Activated CD4-positive, alpha-beta T cell treated with anti-CD3 and anti-CD28 coated beads for 36 hours (primary cell): ENCODE measurements around the gene LDB3. TPM values are rescaled to one million over a fixed set of nuclear protein-coding genes. Genes with fewer than 3 reads are reported as not detected.

Source experiments
- ATAC-seq: fragments of 200-7000 bp; cut with Tn5 transposase; one replicate; pipeline ENCODE4 v1.10.0; 2021; ENCODE audit warnings: mild to moderate bottlenecking, moderate library complexity
- CTCF ChIA-PET: fragments of 350-600 bp; sonication (Branson Sonifier 250); formaldehyde crosslinking; loops from one replicate; lab custom pipeline; 2021; ENCODE audit warnings: antibody characterized with exemption; lab: Charles Lee
- POLR2A ChIA-PET: fragments of 350-600 bp; sonication (Branson Sonifier 250); formaldehyde crosslinking; loops from one replicate; lab custom pipeline; 2021; ENCODE audit warnings: antibody characterized with exemption, inconsistent platforms; lab: Charles Lee
- DNase-seq: peaks from one replicate; pipeline ENCODE4 v3.0.0-alpha.2; 2020
- H3K27ac Mint-ChIP-seq: one replicate; pipeline ENCODE4 v1.8.0; 2021; ENCODE audit warnings: mixed read lengths
- H3K27me3 Mint-ChIP-seq: one replicate; pipeline ENCODE4 v1.8.0; 2021; ENCODE audit warnings: mixed read lengths
- H3K36me3 Mint-ChIP-seq: one replicate; pipeline ENCODE4 v1.8.0; 2021; ENCODE audit warnings: low read depth, mixed read lengths
- H3K4me1 Mint-ChIP-seq: one replicate; pipeline ENCODE4 v1.8.0; 2021; ENCODE audit warnings: mixed read lengths
- H3K4me3 Mint-ChIP-seq: one replicate; pipeline ENCODE4 v1.8.0; 2021; ENCODE audit warnings: mild to moderate bottlenecking, moderate library complexity, mixed read lengths
- H3K9me3 Mint-ChIP-seq: one replicate; pipeline ENCODE4 v1.8.0; 2021; ENCODE audit warnings: low read depth, mixed read lengths
- intact Hi-C, 2 experiments: fragments of 100-400 bp; cut with DNase I in 1 of 2; cut with micrococcal nuclease in 1 of 2; formaldehyde crosslinking; loops; one replicate each; pipeline versions ENCODE4 v1.14.2 to v1.15.1; 2022 to 2024; cut with DNase I, micrococcal nuclease
- total RNA-seq, 2 experiments: library from RNA; stranded (reverse); gene quantifications; one replicate each; pipeline ENCODE4 v1.2.3, GENCODE V29; 2021

LDB3 gene
- total RNA-seq, 2 experiments from 2014 or later = 0.05 to 0.09 TPM

- Mint-ChIP-seq H3K4me3 (no peak overlapping the region), H3K9me3 (no peaks in the 10 kb centered on the region), H3K36me3 (no peaks in the 10 kb centered on the region), H3K4me1 (no peaks in the 10 kb centered on the region), H3K27me3 (no peaks in the 10 kb centered on the region), H3K27ac (no peak overlapping the region)
- DNase-seq (no peak), ATAC-seq (no peak)
- POLR2A ChIA-PET = no interaction called here
- intact Hi-C loops = no loop called here
- CTCF ChIA-PET = interaction anchor here (0.9 kb wide), 1 partner anchor 14 kb away, joined by 3 read pairs; no protein-coding TSS in a partner anchor
Observed at GRCh38 chr10:86681047-86681446, 12.7 kb downstream of the LDB3 start.

- Mint-ChIP-seq H3K4me3 (no peak overlapping the region), H3K9me3 (no peaks in the 10 kb centered on the region), H3K27me3 (no peaks in the 10 kb centered on the region), H3K36me3 (no peaks in the 10 kb centered on the region), H3K4me1 (no peaks in the 10 kb centered on the region), H3K27ac (no peak overlapping the region)
- no peak for ATAC-seq
- no peak for DNase-seq
- ChIA-PET POLR2A (no interaction called here), CTCF (interaction anchor here (1.0 to 1.6 kb wide), 2 partner anchors 12 to 217 kb away, joined by 3 to 5 read pairs; no protein-coding TSS in a partner anchor)
- intact Hi-C loops = no loop called here
Observed at GRCh38 chr10:86681722-86682386, 13.5 kb downstream of the LDB3 start.

- POLR2A ChIA-PET = no interaction called here
- intact Hi-C loops = no loop called here
- Mint-ChIP-seq H3K27me3 (no peaks in the 10 kb centered on the region), H3K27ac (no peak overlapping the region), H3K36me3 (no peaks in the 10 kb centered on the region), H3K4me3 (no peak overlapping the region), H3K9me3 (no peaks in the 10 kb centered on the region), H3K4me1 (no peaks in the 10 kb centered on the region)
- ATAC-seq (no peak), DNase-seq (no peak)
- CTCF ChIA-PET = interaction anchor here (1.0 to 1.6 kb wide), 3 partner anchors 11 to 216 kb away, joined by 3 to 5 read pairs (median 3); no protein-coding TSS in a partner anchor
Observed at GRCh38 chr10:86682675-86683074, 14.4 kb downstream of the LDB3 start.

- no peaks in the 10 kb centered on the region for H3K27me3 Mint-ChIP-seq
- ChIA-PET CTCF (interaction anchor here (0.8 to 1.0 kb wide), 3 partner anchors 10 to 206 kb away, joined by 3 read pairs; no protein-coding TSS in a partner anchor), POLR2A (no interaction called here)
- H3K36me3 Mint-ChIP-seq = no peaks in the 10 kb centered on the region
- H3K27ac Mint-ChIP-seq = no peak overlapping the region
- intact Hi-C loops = no loop called here
- no peaks in the 10 kb centered on the region for H3K9me3 Mint-ChIP-seq
- ATAC-seq (no peak), DNase-seq (peak; percentile 14)
- no peak overlapping the region for H3K4me3 Mint-ChIP-seq
- no peaks in the 10 kb centered on the region for H3K4me1 Mint-ChIP-seq
Observed at GRCh38 chr10:86684331-86685097, 16.2 kb downstream of the LDB3 start.

- DNase-seq (no peak), ATAC-seq (no peak)
- POLR2A ChIA-PET = no interaction called here
- H3K36me3 Mint-ChIP-seq = no peaks in the 10 kb centered on the region
- H3K27ac Mint-ChIP-seq = no peak overlapping the region
- H3K9me3 Mint-ChIP-seq = no peaks in the 10 kb centered on the region
- H3K27me3 Mint-ChIP-seq = no peaks in the 10 kb centered on the region
- H3K4me1 Mint-ChIP-seq = no peaks in the 10 kb centered on the region
- CTCF ChIA-PET = interaction anchor here (0.7 to 1.0 kb wide), 2 partner anchors 206 to 243 kb away, joined by 3 read pairs; no protein-coding TSS in a partner anchor
- no peak overlapping the region for H3K4me3 Mint-ChIP-seq
- intact Hi-C loops = no loop called here
Observed at GRCh38 chr10:86685416-86685815, 17.1 kb downstream of the LDB3 start.

GRCh38 chr10:86685893-86686632 lies 17.8 kb downstream of the LDB3 start:
- no peak for DNase-seq
- Mint-ChIP-seq H3K4me1 (no peaks in the 10 kb centered on the region), H3K27me3 (no peaks in the 10 kb centered on the region), H3K4me3 (no peak overlapping the region), H3K27ac (no peak overlapping the region), H3K36me3 (no peaks in the 10 kb centered on the region), H3K9me3 (no peaks in the 10 kb centered on the region)
- ChIA-PET POLR2A (no interaction called here), CTCF (interaction anchor here (0.5 to 0.7 kb wide), 2 partner anchors 94 to 244 kb away, joined by 3 to 4 read pairs; no protein-coding TSS in a partner anchor)
- no peak for ATAC-seq
- intact Hi-C loops = no loop called here

GRCh38 chr10:86686972-86687371 lies 18.7 kb downstream of the LDB3 start:
- DNase-seq (no peak), ATAC-seq (no peak)
- ChIA-PET POLR2A (no interaction called here), CTCF (interaction anchor here (0.7 to 1.3 kb wide), 2 partner anchors 26 to 58 kb away, joined by 3 read pairs; no protein-coding TSS in a partner anchor)
- Mint-ChIP-seq H3K27me3 (no peaks in the 10 kb centered on the region), H3K4me1 (no peaks in the 10 kb centered on the region), H3K4me3 (no peak overlapping the region), H3K9me3 (no peaks in the 10 kb centered on the region), H3K36me3 (no peaks in the 10 kb centered on the region), H3K27ac (no peak overlapping the region)
- intact Hi-C loops = no loop called here

GRCh38 chr10:86687750-86688149 lies 19.4 kb downstream of the LDB3 start:
- Mint-ChIP-seq H3K9me3 (no peaks in the 10 kb centered on the region), H3K4me1 (no peaks in the 10 kb centered on the region), H3K27me3 (no peaks in the 10 kb centered on the region), H3K27ac (no peak overlapping the region), H3K36me3 (no peaks in the 10 kb centered on the region), H3K4me3 (no peak overlapping the region)
- DNase-seq (no peak), ATAC-seq (no peak)
- intact Hi-C loops = loop anchor here (1.0 kb wide), 3 partner anchors 212 to 273 kb away; no protein-coding TSS in a partner anchor
- ChIA-PET CTCF (interaction anchor here (0.5 to 1.5 kb wide), 6 partner anchors 25 to 276 kb away, joined by 3 to 6 read pairs (median 4); no protein-coding TSS in a partner anchor), POLR2A (no interaction called here)

GRCh38 chr10:86688398-86688921 lies 20.1 kb downstream of the LDB3 start:
- ChIA-PET CTCF (interaction anchor here (0.5 to 1.5 kb wide), 12 partner anchors 9 to 1266 kb away, joined by 3 to 6 read pairs (median 3); no protein-coding TSS in a partner anchor), POLR2A (no interaction called here)
- Mint-ChIP-seq H3K36me3 (no peaks in the 10 kb centered on the region), H3K9me3 (no peaks in the 10 kb centered on the region), H3K27ac (no peak overlapping the region), H3K4me3 (no peak overlapping the region), H3K4me1 (no peaks in the 10 kb centered on the region), H3K27me3 (no peaks in the 10 kb centered on the region)
- intact Hi-C loops = loop anchor here (1.0 kb wide), 3 partner anchors 211 to 272 kb away; no protein-coding TSS in a partner anchor
- DNase-seq = peak; percentile 72
- ATAC-seq = peak; percentile 94

GRCh38 chr10:86689146-86689545 lies 20.8 kb downstream of the LDB3 start:
- DNase-seq (no peak), ATAC-seq (no peak)
- CTCF ChIA-PET = interaction anchor here (0.6 to 1.5 kb wide), 7 partner anchors 10 to 1267 kb away, joined by 3 to 6 read pairs (median 3); no protein-coding TSS in a partner anchor
- POLR2A ChIA-PET = no interaction called here
- H3K27me3 Mint-ChIP-seq = no peaks in the 10 kb centered on the region
- H3K4me1 Mint-ChIP-seq = no peaks in the 10 kb centered on the region
- no peaks in the 10 kb centered on the region for H3K9me3 Mint-ChIP-seq
- no peak overlapping the region for H3K4me3 Mint-ChIP-seq
- intact Hi-C loops = no loop called here
- no peaks in the 10 kb centered on the region for H3K36me3 Mint-ChIP-seq
- H3K27ac Mint-ChIP-seq = no peak overlapping the region
